ENCODE results near the gene TESK2. TPM values are rescaled to one million over a fixed set of nuclear protein-coding genes. Genes with fewer than 3 reads are reported as not detected.
"Not testable (repeated sequence)": the region's sequence is repeated elsewhere in the genome, so short reads cannot be mapped to it uniquely, and the experiment has no call there.

TESK2 gene
- total RNA-seq, 5 donors from 2014 or later (not counting 1 experiment from before 2014, with no cell fraction given) = 4.3 to 7.9 (median 5.5) TPM

DNA sequence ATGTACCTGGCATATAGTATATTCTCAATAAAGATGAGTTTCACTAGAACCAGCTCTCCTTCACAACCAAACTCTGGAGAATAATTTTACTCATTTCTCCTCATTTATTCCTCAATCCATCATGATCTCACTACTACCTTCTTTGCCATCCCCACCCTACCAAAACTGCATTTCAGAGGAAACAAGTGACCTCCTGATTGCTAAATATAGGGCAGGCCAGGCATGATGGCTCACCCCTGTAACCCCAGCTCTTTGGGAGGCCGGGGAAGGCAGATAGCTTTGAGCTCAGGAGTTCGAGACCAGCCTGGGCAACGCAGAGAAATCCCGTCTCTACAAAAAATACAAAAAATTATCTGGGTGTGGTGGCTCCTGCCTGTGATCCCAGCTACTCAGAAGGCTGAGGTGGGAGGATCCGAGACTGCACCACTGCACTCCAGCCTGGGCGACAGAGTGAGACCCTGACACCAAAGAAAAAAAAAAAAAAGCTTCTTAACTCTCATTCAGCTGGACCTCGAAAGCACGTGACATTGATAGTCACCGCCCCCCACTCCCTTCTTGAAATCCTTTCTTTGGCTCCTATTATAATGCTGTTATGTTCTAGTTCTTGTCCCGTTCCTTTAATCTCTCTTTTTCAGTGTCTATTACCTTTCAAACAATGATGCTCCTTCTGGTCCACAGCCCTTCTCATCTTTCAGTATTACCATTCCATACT, 2.1 kb downstream of the TESK2 start:
- no peaks in the 10 kb centered on the region for H3K9me3 ChIP-seq
- peaks cover 6 to 13% (median 9%) of the 10 kb centered on the region in 3 donors for H3K4me1 Mint-ChIP-seq
- no peak overlapping the region for H3K4me3 ChIP-seq (ENCODE audit: control insufficient read depth in 1 of 2, extremely low read depth in 1 of 2, low read length in 1 of 2)
- no peak overlapping the region for H3K27ac ChIP-seq (ENCODE audit: low read length)
- no peak overlapping the region for H3K4me3 Mint-ChIP-seq
- no peaks in the 10 kb centered on the region for H3K36me3 Mint-ChIP-seq
- CTCF ChIA-PET = interaction anchor here (0.6 to 0.8 kb wide), 4 partner anchors 11 to 148 kb away, joined by 3 to 4 read pairs (median 4); partner anchors contain the start of genes CCDC163 (in 1 of the 2) and MMACHC (in 1 of the 2)
- H3K9me3 Mint-ChIP-seq = no peaks in the 10 kb centered on the region
- no peaks in the 10 kb centered on the region for H3K27me3 Mint-ChIP-seq
- H3K27me3 ChIP-seq (replicated peaks in 1 of 2; ENCODE audit: control insufficient read depth in 2 of 2, extremely low read depth in 1 of 2, insufficient read depth in 2 of 2, low read length in 1 of 2) = no peaks in the 10 kb centered on the region
- peaks cover 2 to 19% of the 10 kb centered on the region in 2 experiments for H3K4me1 ChIP-seq (ENCODE audit: control insufficient read depth in 1 of 2, extremely low read depth in 1 of 2, insufficient read depth in 2 of 2, low read length in 2 of 2)
- H3K36me3 ChIP-seq (ENCODE audit: control insufficient read depth in 2 of 2, extremely low read depth in 1 of 2, insufficient read depth in 1 of 2, low read length in 1 of 2) = no peaks in the 10 kb centered on the region
- peak overlapping the region in 1 of 2 donors; percentile 65 for H3K27ac Mint-ChIP-seq
- no peak for DNase-seq
- POLR2A ChIA-PET = no interaction called here
- 60% methylated on average over 1 of the region's 10 CpGs for WGBS (ENCODE audit: insufficient coverage)
- ATAC-seq (replicated peaks in 1 of 4) = no peak

DNA sequence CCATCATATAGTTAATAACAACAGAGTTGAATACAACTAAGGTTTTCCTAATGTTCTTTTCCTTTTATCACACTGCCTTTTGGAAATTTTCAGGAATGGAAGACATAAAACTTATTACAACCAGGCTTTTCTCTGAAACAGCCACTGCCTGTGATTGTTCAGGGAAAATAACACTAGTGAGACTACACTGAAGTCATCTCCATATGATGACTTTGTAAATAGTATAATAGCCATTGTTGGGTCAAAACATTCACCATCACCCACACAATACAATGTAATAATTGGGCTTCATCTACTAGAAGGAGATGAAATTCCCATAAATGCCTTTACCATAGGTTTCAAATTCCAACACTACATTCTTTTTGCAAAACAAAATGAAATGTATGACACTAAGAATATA, 5.0 kb downstream of the TESK2 start:
- ChIA-PET POLR2A (interaction anchor here in 1 of 2 donors (0.6 to 0.7 kb wide), 2 partner anchors 782 to 1820 kb away, joined by 3 to 6 read pairs; no protein-coding TSS in a partner anchor), CTCF (interaction anchor here (0.6 to 1.0 kb wide), 3 partner anchors 13 to 728 kb away, joined by 3 read pairs; no protein-coding TSS in a partner anchor)
- DNase-seq (no peak), ATAC-seq (replicated peaks in 1 of 4) (no peak)
- Histone ChIP-seq H3K27me3 (replicated peaks in 1 of 2; ENCODE audit: control insufficient read depth in 2 of 2, extremely low read depth in 1 of 2, insufficient read depth in 2 of 2, low read length in 1 of 2) (no peaks in the 10 kb centered on the region), H3K4me1 (ENCODE audit: control insufficient read depth in 1 of 2, extremely low read depth in 1 of 2, insufficient read depth in 2 of 2, low read length in 2 of 2) (peaks cover 0 to 14% of the 10 kb centered on the region in 2 experiments), H3K9me3 (no peaks in the 10 kb centered on the region), H3K27ac (ENCODE audit: low read length) (no peak overlapping the region), H3K36me3 (ENCODE audit: control insufficient read depth in 2 of 2, extremely low read depth in 1 of 2, insufficient read depth in 1 of 2, low read length in 1 of 2) (no peaks in the 10 kb centered on the region), H3K4me3 (ENCODE audit: control insufficient read depth in 1 of 2, extremely low read depth in 1 of 2, low read length in 1 of 2) (no peak overlapping the region)
- Mint-ChIP-seq H3K4me1 (peaks cover 6 to 10% (median 6%) of the 10 kb centered on the region in 3 donors), H3K27ac (no peak overlapping the region), H3K27me3 (no peaks in the 10 kb centered on the region), H3K4me3 (no peak overlapping the region), H3K36me3 (no peaks in the 10 kb centered on the region), H3K9me3 (no peaks in the 10 kb centered on the region)

DNA sequence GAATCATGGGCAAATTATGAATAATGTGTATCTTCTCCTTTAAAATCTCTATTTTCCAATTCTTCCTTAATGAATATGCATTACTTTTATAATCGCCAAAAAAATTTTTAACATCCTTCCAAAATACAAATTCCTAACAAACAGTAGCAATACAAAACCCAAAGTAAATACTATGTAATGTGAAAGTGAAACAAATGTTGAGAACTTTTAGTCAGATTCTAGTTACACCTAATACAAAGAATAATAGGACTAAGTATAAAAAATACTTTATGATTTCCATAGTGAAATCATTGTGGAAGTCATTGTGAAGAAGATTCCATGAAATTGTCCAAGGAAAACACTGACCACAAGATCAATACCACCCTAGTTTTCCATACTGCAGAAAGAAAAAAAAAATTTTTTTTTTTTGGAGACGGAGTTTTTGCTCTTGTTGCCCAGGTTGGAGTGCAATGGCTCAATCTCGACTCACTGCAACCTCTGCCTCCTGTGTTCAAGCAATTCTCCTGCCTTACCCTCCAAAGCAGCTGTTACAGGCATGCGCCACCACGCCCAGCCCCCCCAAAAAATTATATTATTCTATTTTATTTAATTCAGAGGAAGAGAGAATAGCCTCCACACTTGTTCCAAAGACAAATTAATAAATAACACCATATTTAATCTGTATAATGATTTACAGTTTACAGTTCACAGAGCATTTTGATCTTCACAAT, 11.8 kb downstream of the TESK2 start:
- Mint-ChIP-seq H3K27ac (no peak overlapping the region), H3K4me3 (no peak overlapping the region), H3K9me3 (no peaks in the 10 kb centered on the region), H3K36me3 (peaks cover 3% of the 10 kb centered on the region), H3K27me3 (no peaks in the 10 kb centered on the region), H3K4me1 (peaks cover 0 to 6% (median 3%) of the 10 kb centered on the region in 3 donors)
- Histone ChIP-seq H3K36me3 (ENCODE audit: control insufficient read depth in 2 of 2, extremely low read depth in 1 of 2, insufficient read depth in 1 of 2, low read length in 1 of 2) (no peaks in the 10 kb centered on the region), H3K27ac (ENCODE audit: low read length) (no peak overlapping the region), H3K9me3 (no peaks in the 10 kb centered on the region), H3K4me3 (ENCODE audit: control insufficient read depth in 1 of 2, extremely low read depth in 1 of 2, low read length in 1 of 2) (no peak overlapping the region), H3K27me3 (replicated peaks in 1 of 2; ENCODE audit: control insufficient read depth in 2 of 2, extremely low read depth in 1 of 2, insufficient read depth in 2 of 2, low read length in 1 of 2) (no peaks in the 10 kb centered on the region), H3K4me1 (ENCODE audit: control insufficient read depth in 1 of 2, extremely low read depth in 1 of 2, insufficient read depth in 2 of 2, low read length in 2 of 2) (no peaks in the 10 kb centered on the region)
- ChIA-PET POLR2A (interaction anchor here (0.6 to 0.7 kb wide), 2 partner anchors 33 to 879 kb away, joined by 3 to 4 read pairs; no protein-coding TSS in a partner anchor), CTCF (interaction anchor here in 1 of 2 donors (0.7 kb wide), 2 partner anchors 15 to 1696 kb away, joined by 3 to 5 read pairs; no protein-coding TSS in a partner anchor)
- DNase-seq (no peak), ATAC-seq (replicated peaks in 1 of 4) (no peak)
- no CpG with 5 or more reads among the region's 5 CpGs for WGBS (ENCODE audit: insufficient coverage)

DNA sequence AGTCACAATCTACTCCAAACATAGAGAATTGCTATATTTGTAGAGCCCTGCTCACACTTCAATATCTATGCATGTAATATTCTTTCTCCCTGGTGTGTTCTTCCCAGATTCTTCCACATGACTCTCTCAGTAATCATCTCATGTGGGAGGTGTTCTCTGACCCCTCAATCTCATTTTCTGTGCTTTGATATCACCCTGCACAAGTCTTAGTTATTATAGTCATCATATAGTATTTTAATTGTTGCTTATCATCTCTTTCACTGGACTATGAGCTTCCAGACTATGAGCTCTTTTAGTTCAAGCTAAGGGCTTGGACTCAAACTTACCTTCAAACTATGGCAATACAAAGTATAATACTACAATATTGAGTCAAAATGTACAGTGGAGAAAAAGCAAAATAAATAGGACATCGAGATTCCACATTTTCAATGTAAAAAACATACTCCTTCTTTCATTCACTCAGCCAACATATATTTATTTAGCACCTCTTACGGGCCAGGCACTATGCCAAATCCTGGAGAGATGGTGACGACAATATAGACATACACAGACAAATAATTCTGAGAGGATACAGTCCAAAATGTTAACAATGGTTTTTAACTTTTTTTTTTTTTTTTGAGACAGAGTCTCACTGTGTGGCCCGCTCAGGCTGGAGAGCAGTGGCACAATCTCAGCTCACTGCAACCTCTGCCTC, 12.7 kb downstream of the TESK2 start:
- H3K27ac Mint-ChIP-seq = no peak overlapping the region
- 100% methylated on average over 1 of the region's 4 CpGs for WGBS (ENCODE audit: insufficient coverage)
- POLR2A ChIA-PET = interaction anchor here (0.6 to 0.7 kb wide), 2 partner anchors 34 to 878 kb away, joined by 3 to 4 read pairs; no protein-coding TSS in a partner anchor

DNA sequence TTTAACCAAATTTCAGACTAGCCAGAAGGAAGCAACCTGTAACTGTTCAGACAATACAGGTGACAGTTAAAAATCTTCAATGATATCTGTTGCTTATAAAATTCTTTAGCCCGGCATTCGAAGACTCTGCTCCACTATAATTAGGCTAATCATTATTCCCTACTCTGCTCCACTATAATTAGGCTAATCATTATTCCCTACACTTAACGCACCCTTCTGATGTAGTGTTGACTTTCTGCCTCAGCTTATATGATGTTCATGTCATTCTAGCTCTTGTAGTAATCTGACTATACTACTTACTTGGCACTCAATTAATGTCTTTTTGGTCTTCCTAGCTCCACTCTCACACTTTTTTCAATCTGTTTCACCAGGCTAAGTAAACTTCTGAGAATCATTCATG, 13.3 kb downstream of the TESK2 start:
- no peaks in the 10 kb centered on the region for H3K9me3 ChIP-seq
- ATAC-seq (replicated peaks in 1 of 4) (no peak), DNase-seq (no peak)
- CTCF ChIA-PET = no interaction called here
- H3K27me3 ChIP-seq (replicated peaks in 1 of 2; ENCODE audit: control insufficient read depth in 2 of 2, extremely low read depth in 1 of 2, insufficient read depth in 2 of 2, low read length in 1 of 2) = no peaks in the 10 kb centered on the region
- 100% methylated on average over 1 of the region's 3 CpGs for WGBS (ENCODE audit: insufficient coverage)
- H3K27ac ChIP-seq (ENCODE audit: low read length) = no peak overlapping the region
- H3K4me1 ChIP-seq (ENCODE audit: control insufficient read depth in 1 of 2, extremely low read depth in 1 of 2, insufficient read depth in 2 of 2, low read length in 2 of 2) = no peaks in the 10 kb centered on the region
- H3K36me3 ChIP-seq (ENCODE audit: control insufficient read depth in 2 of 2, extremely low read depth in 1 of 2, insufficient read depth in 1 of 2, low read length in 1 of 2) = no peaks in the 10 kb centered on the region
- H3K4me3 ChIP-seq (ENCODE audit: control insufficient read depth in 1 of 2, extremely low read depth in 1 of 2, low read length in 1 of 2) = no peak overlapping the region
- Mint-ChIP-seq H3K4me1 (peaks cover 0 to 6% (median 3%) of the 10 kb centered on the region in 3 donors), H3K36me3 (peaks cover 3% of the 10 kb centered on the region), H3K9me3 (no peaks in the 10 kb centered on the region), H3K4me3 (no peak overlapping the region), H3K27ac (no peak overlapping the region), H3K27me3 (no peaks in the 10 kb centered on the region)
- POLR2A ChIA-PET = interaction anchor here in 1 of 2 donors (0.6 kb wide), 1 partner anchor 906 kb away, joined by 3 read pairs; no protein-coding TSS in a partner anchor

More for the DNA sequence above, 12.7 kb downstream of the TESK2 start:
- no peak overlapping the region for H3K4me3 ChIP-seq (ENCODE audit: control insufficient read depth in 1 of 2, extremely low read depth in 1 of 2, low read length in 1 of 2)
- H3K9me3 Mint-ChIP-seq = no peaks in the 10 kb centered on the region
- no peak overlapping the region for H3K4me3 Mint-ChIP-seq
- no peaks in the 10 kb centered on the region for H3K27me3 ChIP-seq (replicated peaks in 1 of 2; ENCODE audit: control insufficient read depth in 2 of 2, extremely low read depth in 1 of 2, insufficient read depth in 2 of 2, low read length in 1 of 2)
- H3K36me3 Mint-ChIP-seq = peaks cover 3% of the 10 kb centered on the region
- no peaks in the 10 kb centered on the region for H3K27me3 Mint-ChIP-seq
- H3K4me1 ChIP-seq (ENCODE audit: control insufficient read depth in 1 of 2, extremely low read depth in 1 of 2, insufficient read depth in 2 of 2, low read length in 2 of 2) = no peaks in the 10 kb centered on the region
- CTCF ChIA-PET = interaction anchor here in 1 of 2 donors (0.7 kb wide), 2 partner anchors 16 to 1697 kb away, joined by 3 to 5 read pairs; no protein-coding TSS in a partner anchor
- H3K27ac ChIP-seq (ENCODE audit: low read length) = no peak overlapping the region
- no peak for DNase-seq
- ATAC-seq (replicated peaks in 1 of 4) = no peak
- H3K4me1 Mint-ChIP-seq = peaks cover 0 to 6% (median 3%) of the 10 kb centered on the region in 3 donors
- no peaks in the 10 kb centered on the region for H3K9me3 ChIP-seq
- H3K36me3 ChIP-seq (ENCODE audit: control insufficient read depth in 2 of 2, extremely low read depth in 1 of 2, insufficient read depth in 1 of 2, low read length in 1 of 2) = no peaks in the 10 kb centered on the region

DNA sequence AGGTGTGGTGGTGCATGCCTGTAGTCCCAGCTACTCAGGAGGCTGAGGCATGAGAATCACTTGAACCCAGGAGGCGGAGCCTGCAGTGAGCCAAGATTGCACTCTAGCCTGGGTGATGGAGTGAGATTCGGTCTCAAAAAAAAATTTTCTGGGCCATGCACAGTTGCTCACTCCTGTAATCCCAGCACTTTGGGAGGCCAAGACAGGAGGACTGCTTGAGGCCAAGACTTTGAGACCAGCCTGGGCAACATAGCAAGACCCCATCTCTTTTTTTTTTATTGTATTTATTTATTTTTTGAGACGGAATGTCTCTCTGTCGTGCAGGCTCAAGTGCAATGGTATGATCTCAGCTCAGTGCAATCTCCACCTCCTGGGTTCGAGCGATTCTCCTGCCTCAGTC, 16.8 kb downstream of the TESK2 start:
- H3K9me3 ChIP-seq; H3K9me3 Mint-ChIP-seq; H3K4me1 Mint-ChIP-seq; DNase-seq; H3K27me3 Mint-ChIP-seq; H3K36me3 Mint-ChIP-seq; ATAC-seq (replicated peaks in 1 of 4); H3K27ac Mint-ChIP-seq; H3K4me1 ChIP-seq (ENCODE audit: control insufficient read depth in 1 of 2, extremely low read depth in 1 of 2, insufficient read depth in 2 of 2, low read length in 2 of 2); H3K4me3 ChIP-seq (ENCODE audit: control insufficient read depth in 1 of 2, extremely low read depth in 1 of 2, low read length in 1 of 2); CTCF ChIA-PET; H3K27ac ChIP-seq (ENCODE audit: low read length); H3K4me3 Mint-ChIP-seq; H3K36me3 ChIP-seq (ENCODE audit: control insufficient read depth in 2 of 2, extremely low read depth in 1 of 2, insufficient read depth in 1 of 2, low read length in 1 of 2); H3K27me3 ChIP-seq (replicated peaks in 1 of 2; ENCODE audit: control insufficient read depth in 2 of 2, extremely low read depth in 1 of 2, insufficient read depth in 2 of 2, low read length in 1 of 2): not testable (repeated sequence)
- POLR2A ChIA-PET = interaction anchor here in 1 of 2 donors (0.6 to 0.7 kb wide), 2 partner anchors 164 to 843 kb away, joined by 4 to 5 read pairs; no protein-coding TSS in a partner anchor
- WGBS (ENCODE audit: insufficient coverage) = 100% methylated on average over 2 of the region's 6 CpGs
